IMR-90 (cell line): ENCODE results near the gene SLC15A3.

Experiments
- ELK1 ChIP-seq: fragments of 150-350 bp; IDR thresholded peaks from 2 replicates; pipeline ENCODE4 v1.6.1; 2016; ENCODE audit warnings: low read depth, mild to moderate bottlenecking, low read length, moderate library complexity, borderline replicate concordance
- FOS ChIP-seq: fragments of 150-350 bp; IDR thresholded peaks from 2 replicates; pipeline ENCODE4 v1.6.1; 2016; ENCODE audit warnings: low read depth, low read length
- POLR2A ChIP-seq: IDR thresholded peaks from 2 replicates; pipeline ENCODE4 v1.6.1; 2012; ENCODE audit warnings: mild to moderate bottlenecking, low read depth, low read length
- TF ChIP-seq, protein P1 (sequence below): conservative IDR thresholded peaks from 2 replicates; pipeline ENCODE4 v1.5.1; 2012; ENCODE audit warnings: mild to moderate bottlenecking, low read depth, low read length, improper control_type of control experiment

- TF ChIP-seq ELK1 (no peak), FOS (no peak), POLR2A (no peak)
- TF ChIP-seq, protein P1, sequence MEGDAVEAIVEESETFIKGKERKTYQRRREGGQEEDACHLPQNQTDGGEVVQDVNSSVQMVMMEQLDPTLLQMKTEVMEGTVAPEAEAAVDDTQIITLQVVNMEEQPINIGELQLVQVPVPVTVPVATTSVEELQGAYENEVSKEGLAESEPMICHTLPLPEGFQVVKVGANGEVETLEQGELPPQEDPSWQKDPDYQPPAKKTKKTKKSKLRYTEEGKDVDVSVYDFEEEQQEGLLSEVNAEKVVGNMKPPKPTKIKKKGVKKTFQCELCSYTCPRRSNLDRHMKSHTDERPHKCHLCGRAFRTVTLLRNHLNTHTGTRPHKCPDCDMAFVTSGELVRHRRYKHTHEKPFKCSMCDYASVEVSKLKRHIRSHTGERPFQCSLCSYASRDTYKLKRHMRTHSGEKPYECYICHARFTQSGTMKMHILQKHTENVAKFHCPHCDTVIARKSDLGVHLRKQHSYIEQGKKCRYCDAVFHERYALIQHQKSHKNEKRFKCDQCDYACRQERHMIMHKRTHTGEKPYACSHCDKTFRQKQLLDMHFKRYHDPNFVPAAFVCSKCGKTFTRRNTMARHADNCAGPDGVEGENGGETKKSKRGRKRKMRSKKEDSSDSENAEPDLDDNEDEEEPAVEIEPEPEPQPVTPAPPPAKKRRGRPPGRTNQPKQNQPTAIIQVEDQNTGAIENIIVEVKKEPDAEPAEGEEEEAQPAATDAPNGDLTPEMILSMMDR = no peak
Observed at GRCh38 chr11:60984636-60985035, 32.7 kb upstream of the SLC15A3 start.
